Progenitor cell of endocrine pancreas (in vitro differentiated cells): ENCODE results near the gene NPTN. TPM values are rescaled to one million over a fixed set of nuclear protein-coding genes. Genes with fewer than 3 reads are reported as not detected.

ENCODE experiments used
- DNase-seq: peaks from one replicate; pipeline ENCODE4 v3.0.0; 2021; ENCODE audit warnings: low spot score; ENCODE audit not compliant: unreplicated experiment
- H3K27ac Mint-ChIP-seq: 2 replicates; pipeline ENCODE4 v1.8.0; 2021; ENCODE audit warnings: mild to moderate bottlenecking, moderate library complexity, mixed read lengths
- H3K27me3 Mint-ChIP-seq: 2 replicates; pipeline ENCODE4 v1.8.0; 2021; ENCODE audit warnings: mixed read lengths
- H3K36me3 Mint-ChIP-seq: 2 replicates; pipeline ENCODE4 v1.8.0; 2022; ENCODE audit warnings: mixed read lengths; ENCODE audit not compliant: insufficient read depth
- H3K4me1 Mint-ChIP-seq: 2 replicates; pipeline ENCODE4 v1.8.0; 2021; ENCODE audit warnings: low read depth, mixed read lengths
- H3K4me3 Mint-ChIP-seq: 2 replicates; pipeline ENCODE4 v1.8.0; 2021; ENCODE audit warnings: low read depth, mild to moderate bottlenecking, moderate library complexity, mixed read lengths
- H3K9me3 Mint-ChIP-seq: 2 replicates; pipeline ENCODE4 v1.8.0; 2021; ENCODE audit warnings: low read depth, mixed read lengths
- total RNA-seq: library from RNA; stranded (reverse); gene quantifications from 2 replicates; pipeline ENCODE4 v1.2.1, GENCODE V29; 2021
- TF ChIP-seq, protein P1 (sequence below): fragments of 200-600 bp; sonication (generic); IDR thresholded peaks from one replicate; pipeline ENCODE4 v1.5.0; 2021; ENCODE audit warnings: antibody characterized with exemption, mild to moderate bottlenecking; ENCODE audit not compliant: unreplicated experiment

NPTN gene
- total RNA-seq, 1 donor from 2014 or later, result 81.1 TPM

DNA sequence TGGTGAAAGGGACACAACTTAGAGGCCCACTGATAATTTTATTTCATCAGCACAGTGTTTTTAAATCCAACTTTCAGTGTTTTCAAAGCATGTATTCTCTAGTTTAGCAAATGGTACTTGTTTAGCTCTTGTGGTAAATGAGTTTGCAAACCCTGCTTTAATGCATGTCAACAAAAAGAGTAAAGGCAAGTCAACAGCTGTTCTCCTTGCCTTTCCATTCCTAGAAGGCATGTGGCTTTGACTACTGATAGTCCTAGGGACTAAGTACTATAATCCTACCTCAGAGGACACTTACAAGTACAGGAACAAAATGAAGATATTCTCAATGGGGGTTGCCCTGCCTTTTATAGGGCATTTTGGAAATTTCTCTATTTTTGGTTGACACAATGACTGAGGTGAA, 13.1 kb downstream of the NPTN start:
- Mint-ChIP-seq H3K4me1 (peaks cover 9% of the 10 kb centered on the region), H3K36me3 (no peaks in the 10 kb centered on the region), H3K4me3 (no peak overlapping the region), H3K9me3 (no peaks in the 10 kb centered on the region), H3K27ac (no peak overlapping the region), H3K27me3 (no peaks in the 10 kb centered on the region)
- TF ChIP-seq, protein P1, sequence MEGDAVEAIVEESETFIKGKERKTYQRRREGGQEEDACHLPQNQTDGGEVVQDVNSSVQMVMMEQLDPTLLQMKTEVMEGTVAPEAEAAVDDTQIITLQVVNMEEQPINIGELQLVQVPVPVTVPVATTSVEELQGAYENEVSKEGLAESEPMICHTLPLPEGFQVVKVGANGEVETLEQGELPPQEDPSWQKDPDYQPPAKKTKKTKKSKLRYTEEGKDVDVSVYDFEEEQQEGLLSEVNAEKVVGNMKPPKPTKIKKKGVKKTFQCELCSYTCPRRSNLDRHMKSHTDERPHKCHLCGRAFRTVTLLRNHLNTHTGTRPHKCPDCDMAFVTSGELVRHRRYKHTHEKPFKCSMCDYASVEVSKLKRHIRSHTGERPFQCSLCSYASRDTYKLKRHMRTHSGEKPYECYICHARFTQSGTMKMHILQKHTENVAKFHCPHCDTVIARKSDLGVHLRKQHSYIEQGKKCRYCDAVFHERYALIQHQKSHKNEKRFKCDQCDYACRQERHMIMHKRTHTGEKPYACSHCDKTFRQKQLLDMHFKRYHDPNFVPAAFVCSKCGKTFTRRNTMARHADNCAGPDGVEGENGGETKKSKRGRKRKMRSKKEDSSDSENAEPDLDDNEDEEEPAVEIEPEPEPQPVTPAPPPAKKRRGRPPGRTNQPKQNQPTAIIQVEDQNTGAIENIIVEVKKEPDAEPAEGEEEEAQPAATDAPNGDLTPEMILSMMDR, result no peak
- no peak for DNase-seq

DNA sequence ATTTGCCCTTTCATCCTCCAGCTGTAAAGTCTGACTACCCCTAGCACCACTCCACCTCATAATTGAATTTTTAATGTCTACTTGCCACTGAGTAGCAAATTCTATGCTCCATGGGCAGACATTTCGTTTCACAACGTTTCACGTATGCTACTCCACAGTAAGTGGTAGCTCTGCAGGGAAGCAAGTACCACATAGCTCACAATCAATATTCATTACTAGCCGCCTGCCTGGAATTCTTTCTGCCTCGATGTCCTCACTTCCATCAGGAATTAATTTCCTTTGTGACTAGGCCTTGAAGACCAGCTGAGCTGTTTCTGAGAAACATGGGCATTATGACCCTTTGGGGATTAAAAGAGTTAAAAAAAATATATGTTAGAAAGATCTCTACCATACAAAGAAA, 15.3 kb downstream of the NPTN start:
- Mint-ChIP-seq H3K9me3 (no peaks in the 10 kb centered on the region), H3K27me3 (no peaks in the 10 kb centered on the region), H3K36me3 (no peaks in the 10 kb centered on the region), H3K4me3 (no peak overlapping the region), H3K27ac (no peak overlapping the region), H3K4me1 (peaks cover 6% of the 10 kb centered on the region)
- TF ChIP-seq, protein P1, result no peak
- DNase-seq, result no peak

DNA sequence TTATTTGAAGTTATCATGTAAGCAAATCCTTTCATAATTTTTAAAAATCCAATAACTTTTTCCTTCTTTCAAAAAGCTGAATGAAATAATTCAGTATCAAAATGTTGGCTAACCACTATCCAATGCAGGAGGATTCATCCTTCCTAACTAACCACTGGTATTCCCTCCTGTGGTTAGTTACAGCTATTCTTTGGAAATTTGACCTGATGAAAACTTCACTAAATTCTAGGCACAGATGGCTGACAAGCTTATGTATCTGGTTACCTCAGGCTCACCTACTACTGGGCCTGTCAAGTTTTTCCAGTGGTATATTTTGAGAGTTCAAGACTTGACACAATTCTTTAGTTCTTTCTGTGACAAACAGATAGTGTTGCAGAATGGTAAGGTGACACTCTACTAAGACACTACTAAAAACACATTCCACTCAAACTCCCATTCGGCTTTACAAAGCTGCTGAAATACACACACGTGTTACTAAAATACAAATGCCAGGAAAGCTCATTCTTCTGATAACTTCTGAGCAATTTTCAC, 15.8 kb downstream of the NPTN start:
- H3K4me3 Mint-ChIP-seq, result no peak overlapping the region
- H3K9me3 Mint-ChIP-seq, result no peaks in the 10 kb centered on the region
- no peak for DNase-seq
- no peak overlapping the region for H3K27ac Mint-ChIP-seq
- H3K27me3 Mint-ChIP-seq, result no peaks in the 10 kb centered on the region
- H3K36me3 Mint-ChIP-seq, result no peaks in the 10 kb centered on the region
- TF ChIP-seq, protein P1, result no peak
- peaks cover 6% of the 10 kb centered on the region for H3K4me1 Mint-ChIP-seq

DNA sequence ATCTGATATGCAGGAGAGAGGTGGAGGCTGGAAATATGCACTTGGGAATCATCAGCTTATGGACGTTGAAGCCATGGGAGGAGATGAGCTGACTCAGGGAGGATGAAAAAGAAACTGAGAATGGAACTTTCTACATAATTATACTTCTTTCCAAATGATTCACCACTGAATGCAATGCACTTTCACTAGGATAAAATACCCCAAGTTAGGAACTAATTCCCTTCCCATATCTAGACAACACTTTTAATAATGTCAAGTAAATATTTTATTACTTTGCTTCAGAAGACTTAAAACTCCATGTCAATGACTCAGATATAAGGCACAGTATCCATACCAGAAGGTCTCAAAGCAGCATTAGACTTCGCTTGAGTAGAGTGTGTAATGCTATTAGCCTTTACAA, 24.2 kb downstream of the NPTN start:
- H3K4me3 Mint-ChIP-seq, result no peak overlapping the region
- no peak overlapping the region for H3K27ac Mint-ChIP-seq
- H3K9me3 Mint-ChIP-seq, result no peaks in the 10 kb centered on the region
- H3K27me3 Mint-ChIP-seq, result no peaks in the 10 kb centered on the region
- H3K4me1 Mint-ChIP-seq, result peaks cover 12% of the 10 kb centered on the region
- no peak for DNase-seq
- TF ChIP-seq, protein P1, result no peak
- H3K36me3 Mint-ChIP-seq, result no peaks in the 10 kb centered on the region

DNA sequence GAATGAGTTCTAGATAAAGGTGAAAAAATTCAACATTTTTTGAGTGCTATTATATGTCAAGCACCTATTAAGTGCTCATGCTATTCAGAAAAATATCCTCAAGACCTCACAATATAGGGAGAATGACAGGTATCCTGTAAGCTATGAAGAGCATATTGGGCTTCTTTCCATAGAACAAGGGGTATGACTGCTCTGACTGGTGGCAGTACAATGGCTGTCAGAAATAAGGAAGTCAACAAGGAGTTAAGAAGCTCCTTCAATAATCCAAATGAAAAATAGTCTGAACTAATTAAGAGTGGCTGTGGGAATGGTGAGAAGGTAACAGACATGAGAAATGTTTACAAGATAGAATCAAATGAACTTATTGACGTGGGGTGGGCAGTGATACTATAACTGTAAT, 24.7 kb downstream of the NPTN start:
- Mint-ChIP-seq H3K27ac (no peak overlapping the region), H3K27me3 (no peaks in the 10 kb centered on the region), H3K9me3 (no peaks in the 10 kb centered on the region), H3K4me3 (no peak overlapping the region), H3K36me3 (no peaks in the 10 kb centered on the region), H3K4me1 (peaks cover 12% of the 10 kb centered on the region)
- TF ChIP-seq, protein P1, result no peak
- no peak for DNase-seq
